ENCODE data around the gene C9orf72.

Gene C9orf72

GRCh38 chr9:27537027-27537435 is 36.2 kb downstream of the C9orf72 start:
- H3K4me3 ChIP-seq (ENCODE audit: insufficient read depth, low read length, poor library complexity, severe bottlenecking), result no peak overlapping the region
- H3K79me2 ChIP-seq (ENCODE audit: insufficient read depth, low read length), result no peaks in the 10 kb centered on the region
- no peak overlapping the region for H3K9ac ChIP-seq (ENCODE audit: low read length)
- H3F3A ChIP-seq (ENCODE audit: insufficient read depth), result no peaks in the 10 kb centered on the region
- H2AFZ ChIP-seq (ENCODE audit: low read depth, low read length, severe bottlenecking), result no peak overlapping the region
- H4K20me1 ChIP-seq (ENCODE audit: low read depth, low read length), result no peaks in the 10 kb centered on the region
- TF ChIP-seq EZH2phosphoT487 (conservative IDR thresholded peaks at IDR 0.05; ENCODE audit: low read length) (no peak), CTCF (IDR thresholded peaks at IDR 0.05; ENCODE audit: insufficient read depth, low read length, poor library complexity, severe bottlenecking) (no peak)
- H3K27me3 ChIP-seq (ENCODE audit: low read length), result no peaks in the 10 kb centered on the region
- H3K9me3 ChIP-seq (ENCODE audit: insufficient read depth, low read length), result no peaks in the 10 kb centered on the region
- no peaks in the 10 kb centered on the region for H3K9me2 ChIP-seq (replicated peaks; ENCODE audit: insufficient read depth, low read length)
- H3K36me3 ChIP-seq (ENCODE audit: low read length), result no peaks in the 10 kb centered on the region
- H3K27ac ChIP-seq (ENCODE audit: low read depth, low read length), result no peak overlapping the region
- H3K4me2 ChIP-seq (ENCODE audit: low read depth, low read length, poor library complexity, severe bottlenecking), result no peak overlapping the region

GRCh38 chr9:27536168-27536567 is 37.1 kb downstream of the C9orf72 start:
- H2AFZ ChIP-seq (ENCODE audit: low read depth, low read length, severe bottlenecking), result no peak overlapping the region
- no peak overlapping the region for H3K27ac ChIP-seq (ENCODE audit: low read depth, low read length)
- H4K20me1 ChIP-seq (ENCODE audit: low read depth, low read length), result no peaks in the 10 kb centered on the region
- H3K36me3 ChIP-seq (ENCODE audit: low read length), result no peaks in the 10 kb centered on the region
- H3K4me2 ChIP-seq (ENCODE audit: low read depth, low read length, poor library complexity, severe bottlenecking), result no peak overlapping the region
- no peak overlapping the region for H3K9ac ChIP-seq (ENCODE audit: low read length)
- H3K9me3 ChIP-seq (ENCODE audit: insufficient read depth, low read length), result no peaks in the 10 kb centered on the region
- no peak overlapping the region for H3K4me3 ChIP-seq (ENCODE audit: insufficient read depth, low read length, poor library complexity, severe bottlenecking)
- no peak for TF ChIP-seq CTCF (IDR thresholded peaks at IDR 0.05; ENCODE audit: insufficient read depth, low read length, poor library complexity, severe bottlenecking)
- H3K79me2 ChIP-seq (ENCODE audit: insufficient read depth, low read length), result no peaks in the 10 kb centered on the region
- H3K27me3 ChIP-seq (ENCODE audit: low read length), result no peaks in the 10 kb centered on the region
- no peaks in the 10 kb centered on the region for H3F3A ChIP-seq (ENCODE audit: insufficient read depth)
- H3K9me2 ChIP-seq (replicated peaks; ENCODE audit: insufficient read depth, low read length), result no peaks in the 10 kb centered on the region

GRCh38 chr9:27535701-27536118 is 37.6 kb downstream of the C9orf72 start:
- Histone ChIP-seq H3K4me3 (ENCODE audit: insufficient read depth, low read length, poor library complexity, severe bottlenecking) (no peak overlapping the region), H3K9me3 (ENCODE audit: insufficient read depth, low read length) (no peaks in the 10 kb centered on the region), H3K27me3 (ENCODE audit: low read length) (no peaks in the 10 kb centered on the region), H3K27ac (ENCODE audit: low read depth, low read length) (no peak overlapping the region), H3K9ac (ENCODE audit: low read length) (no peak overlapping the region), H2AFZ (ENCODE audit: low read depth, low read length, severe bottlenecking) (no peak overlapping the region), H3K4me2 (ENCODE audit: low read depth, low read length, poor library complexity, severe bottlenecking) (no peak overlapping the region), H3K36me3 (ENCODE audit: low read length) (no peaks in the 10 kb centered on the region), H4K20me1 (ENCODE audit: low read depth, low read length) (no peaks in the 10 kb centered on the region), H3K9me2 (replicated peaks; ENCODE audit: insufficient read depth, low read length) (no peaks in the 10 kb centered on the region), H3F3A (ENCODE audit: insufficient read depth) (no peaks in the 10 kb centered on the region), H3K79me2 (ENCODE audit: insufficient read depth, low read length) (no peaks in the 10 kb centered on the region)
- TF ChIP-seq CTCF (IDR thresholded peaks at IDR 0.05; ENCODE audit: insufficient read depth, low read length, poor library complexity, severe bottlenecking) (peak; percentile 20), EZH2phosphoT487 (conservative IDR thresholded peaks at IDR 0.05; ENCODE audit: low read length) (no peak)
